GM11168 (cell line): ENCODE measurements around the gene NKX6-2.

ENCODE experiments used
- in situ Hi-C: fragments of 300-500 bp; cut with MboI; formaldehyde crosslinking; loops from one replicate; pipeline ENCODE4 v1.12.0; 2022; ENCODE audit warnings: low sequenced_read_pairs; ENCODE audit not compliant: unreplicated experiment

The NKX6-2 gene

GRCh38 chr10:132813560-132814468, 27.9 kb upstream of the NKX6-2 start:
- in situ Hi-C loops: no loop called here

DNA sequence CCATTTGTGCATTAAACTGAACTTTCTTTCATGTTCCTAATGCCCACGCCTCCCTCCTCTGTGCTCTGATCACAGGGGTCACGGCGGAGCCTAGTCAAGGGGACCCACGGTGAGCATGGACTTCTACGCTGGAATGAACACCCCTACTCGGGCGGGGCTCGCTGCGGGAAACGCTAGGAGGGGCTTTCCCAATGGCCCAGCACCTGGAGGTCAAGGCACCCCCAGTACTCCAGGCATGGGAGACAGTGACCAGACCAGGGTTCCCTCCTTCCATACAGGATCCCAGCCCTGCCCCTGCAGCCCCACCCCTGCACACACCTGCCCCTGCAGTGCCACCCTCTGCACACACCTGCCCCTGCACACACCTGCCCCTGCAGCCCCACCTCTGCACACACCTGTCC, 27.1 kb upstream of the NKX6-2 start:
- in situ Hi-C loops: no loop called here

DNA sequence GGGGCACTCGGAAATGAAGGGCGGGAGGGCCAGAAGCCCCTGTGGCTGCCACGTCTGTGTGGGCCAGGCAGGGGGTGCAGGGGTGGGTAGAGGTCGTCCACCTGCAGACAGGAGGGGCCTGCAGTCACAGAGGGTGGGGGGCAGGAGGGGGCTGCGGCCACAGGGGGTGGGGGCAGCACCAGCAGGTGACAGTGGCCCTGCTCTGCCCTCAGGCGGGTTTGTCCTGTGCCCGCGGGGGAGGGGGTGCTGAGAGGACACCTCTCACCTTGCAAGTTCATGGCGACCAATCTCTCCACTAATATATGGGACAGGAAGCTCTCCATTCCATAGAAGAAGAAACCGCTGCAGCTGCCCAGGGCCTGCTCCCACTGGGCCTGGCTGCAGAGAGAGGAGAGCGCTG, 26.6 kb upstream of the NKX6-2 start:
- in situ Hi-C loops: no loop called here

DNA sequence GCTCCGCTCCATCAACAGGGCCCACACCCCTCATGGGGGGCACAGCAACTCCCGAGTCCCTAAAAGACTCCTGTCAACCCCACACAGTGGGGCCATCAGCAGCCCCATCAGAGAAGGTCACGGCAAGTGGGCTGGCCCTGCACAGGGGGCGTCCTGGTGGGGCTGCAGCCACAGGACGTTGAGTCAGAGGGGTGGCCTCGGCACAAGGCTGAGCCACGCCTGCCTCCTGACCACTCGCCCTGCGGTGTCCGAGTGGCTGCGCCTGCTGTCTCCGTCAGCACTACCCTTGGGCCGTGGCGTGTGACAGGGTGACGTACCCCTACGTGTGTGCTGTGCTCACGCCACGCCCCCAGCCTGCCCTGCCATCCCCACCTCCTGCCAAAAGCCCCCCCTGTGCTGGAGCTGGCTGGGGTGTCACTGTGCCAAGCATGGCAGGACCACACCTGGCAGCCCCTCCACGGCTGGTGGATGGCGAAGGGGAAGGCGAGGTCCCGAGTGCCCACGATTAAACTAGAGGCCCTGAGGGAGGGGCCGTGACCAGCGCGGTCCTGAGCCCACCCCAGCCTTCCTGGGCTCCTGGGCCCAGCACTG, 26.0 kb upstream of the NKX6-2 start:
- in situ Hi-C loops: no loop called here

GRCh38 chr10:132810807-132811700, 25.1 kb upstream of the NKX6-2 start:
- in situ Hi-C loops: no loop called here

DNA sequence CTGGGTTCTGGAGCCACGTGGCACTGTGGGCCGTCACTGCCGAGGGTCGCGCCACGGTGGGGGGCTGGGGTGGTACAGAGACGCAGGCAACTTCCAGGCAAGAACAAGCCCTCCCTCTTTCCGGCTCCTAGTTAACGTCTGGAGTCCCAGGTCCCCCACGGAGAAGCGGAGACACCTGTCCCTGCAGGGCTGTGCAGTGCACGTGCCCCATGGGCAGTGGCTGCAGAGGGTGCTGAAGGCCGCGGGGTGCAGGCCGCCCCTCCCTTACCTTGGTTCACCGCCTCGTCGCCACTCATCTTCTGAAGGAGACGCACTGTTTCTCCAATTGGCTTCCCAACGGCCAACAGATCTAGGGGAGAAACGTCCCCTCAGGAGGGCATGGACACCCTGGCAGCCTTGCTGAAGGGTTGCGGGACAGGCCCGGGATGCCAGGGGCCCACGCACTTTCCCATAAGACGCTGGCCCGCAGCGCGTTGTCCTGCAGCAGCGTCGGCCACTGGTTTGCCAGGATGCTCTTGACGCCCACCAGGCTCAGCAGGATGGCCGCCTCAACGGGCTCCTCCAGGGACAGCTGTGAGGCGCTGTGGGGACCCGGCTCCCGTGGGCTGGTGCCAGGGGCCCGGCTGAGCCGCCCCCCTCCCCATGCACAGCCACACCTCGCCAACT, 24.3 kb upstream of the NKX6-2 start:
- in situ Hi-C loops: no loop called here

DNA sequence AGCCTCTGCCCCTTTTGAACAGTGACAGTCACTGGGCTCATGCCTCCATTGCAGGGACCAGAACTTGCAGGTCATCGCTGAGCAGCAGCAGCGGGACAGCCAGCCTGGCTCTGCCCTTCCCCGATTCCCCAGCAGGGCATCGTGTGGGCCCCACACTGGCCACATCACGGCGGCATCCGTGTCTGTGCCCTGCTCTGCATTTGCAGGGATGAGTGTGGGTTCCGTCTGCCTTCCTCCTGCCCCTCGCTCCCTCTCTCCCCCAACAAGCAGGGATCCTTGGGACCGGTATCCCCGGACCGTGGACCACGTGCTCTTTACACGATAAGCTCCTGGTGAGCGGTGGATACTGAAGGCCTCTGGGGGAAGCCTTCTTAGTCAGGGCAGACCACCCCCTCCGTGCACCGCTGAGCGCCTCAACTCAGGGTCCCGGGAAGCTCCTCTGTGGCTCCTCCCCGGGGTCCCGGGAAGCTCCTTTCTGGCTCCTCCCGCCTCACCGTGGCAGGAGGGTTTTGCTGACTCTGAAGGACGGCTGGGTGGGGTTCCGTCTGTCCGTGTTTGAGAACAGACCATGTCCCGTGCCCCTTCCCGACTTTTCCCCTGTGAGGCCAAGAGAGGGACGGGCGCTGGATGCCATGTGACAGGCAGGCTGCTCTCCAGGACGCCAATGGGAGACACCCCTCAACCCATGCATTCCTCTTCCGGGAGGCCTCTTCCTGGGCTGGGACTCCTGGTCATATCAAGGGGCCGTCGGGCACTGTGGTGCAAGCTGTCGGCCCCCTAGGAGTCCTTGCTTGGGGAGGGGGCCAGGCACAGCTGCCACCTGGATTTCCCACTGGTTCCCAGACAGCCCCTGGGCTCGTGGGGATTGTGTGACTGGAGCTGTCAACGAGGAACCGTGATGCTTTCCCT, 23.5 kb upstream of the NKX6-2 start:
- in situ Hi-C loops: no loop called here

DNA sequence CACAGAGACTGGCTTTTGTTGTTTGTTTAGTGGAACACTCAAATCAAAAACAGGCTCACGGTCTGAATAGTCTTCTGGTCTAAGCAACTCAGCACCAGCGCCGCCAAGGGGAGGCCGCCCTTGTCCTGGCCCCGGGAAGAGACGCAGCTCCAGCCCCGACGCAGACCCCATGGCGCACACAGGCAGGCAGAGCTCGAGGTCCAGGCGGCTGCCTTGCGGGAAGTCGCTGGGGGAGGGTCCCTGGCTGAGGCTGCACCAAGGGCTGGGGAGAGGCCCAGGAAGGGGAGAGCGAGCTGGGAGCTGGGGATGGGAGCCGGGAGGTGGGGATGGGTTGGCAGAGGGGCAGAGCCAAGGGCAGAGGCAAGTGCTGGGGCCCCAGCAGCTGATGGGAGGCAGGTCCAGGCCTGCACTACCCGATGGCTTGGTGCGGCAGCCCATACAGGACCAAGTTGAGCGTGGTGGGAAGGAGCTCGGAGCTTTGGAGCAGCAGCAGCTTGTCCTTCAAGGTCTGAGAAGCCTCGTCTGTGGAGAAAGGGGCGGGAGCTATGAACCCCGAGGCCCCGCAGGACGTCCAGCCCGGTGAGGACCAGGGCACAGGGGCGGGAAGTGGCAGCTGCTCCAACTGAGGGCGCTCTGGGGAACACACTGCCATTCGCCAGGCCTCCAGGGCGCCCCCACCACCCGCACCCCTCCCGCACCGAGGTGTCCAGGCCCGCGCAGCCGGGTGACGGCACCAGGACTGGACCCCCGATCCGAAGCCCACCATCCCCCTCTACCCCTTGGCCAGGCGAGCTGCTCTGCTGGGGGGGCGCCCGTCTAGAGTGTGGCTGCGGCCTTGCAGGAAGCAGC, 22.7 kb upstream of the NKX6-2 start:
- in situ Hi-C loops: no loop called here

DNA sequence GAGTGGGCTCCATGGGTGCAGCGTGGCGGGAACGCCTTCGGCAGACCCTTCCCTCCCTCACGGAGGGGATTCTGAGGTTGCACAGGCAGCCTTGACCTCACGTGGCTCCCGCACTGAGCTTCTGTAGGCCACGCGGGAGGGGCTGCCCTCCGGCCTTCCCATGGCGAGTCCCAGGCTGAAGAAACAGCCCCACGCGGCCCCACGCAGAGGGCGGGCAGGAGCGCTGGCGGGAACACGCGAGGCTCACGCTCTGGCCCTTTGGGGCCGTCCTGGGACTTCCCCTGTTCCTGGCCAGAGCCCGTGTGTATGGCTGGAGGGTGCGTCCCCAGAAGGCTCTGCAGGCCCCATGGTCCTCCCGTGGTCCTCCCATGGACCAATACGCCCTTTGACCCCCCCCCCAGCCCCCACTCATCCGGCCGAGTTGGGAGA, 21.7 kb upstream of the NKX6-2 start:
- in situ Hi-C loops: no loop called here

- in situ Hi-C loops: no loop called here
Observed at GRCh38 chr10:132806561-132807003, 20.6 kb upstream of the NKX6-2 start.

DNA sequence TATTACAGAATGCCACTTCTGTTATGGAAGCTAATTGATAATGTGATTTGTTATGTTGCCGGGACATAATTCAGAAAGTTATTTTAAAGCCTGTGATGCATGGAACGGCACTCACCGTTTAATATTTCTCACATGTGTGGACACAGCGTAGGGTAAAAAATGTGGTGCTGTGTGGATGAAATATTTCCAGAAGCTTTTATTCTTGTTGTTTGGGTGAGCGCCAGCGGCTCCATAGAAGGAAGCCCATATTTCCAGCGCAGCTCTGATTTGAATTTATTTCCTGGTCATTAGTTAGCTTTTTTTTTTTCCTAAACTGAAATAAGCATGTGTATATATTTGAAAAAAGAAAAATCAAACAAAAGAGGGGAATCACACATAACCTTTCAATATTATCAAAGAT, 20.2 kb upstream of the NKX6-2 start:
- in situ Hi-C loops: no loop called here

DNA sequence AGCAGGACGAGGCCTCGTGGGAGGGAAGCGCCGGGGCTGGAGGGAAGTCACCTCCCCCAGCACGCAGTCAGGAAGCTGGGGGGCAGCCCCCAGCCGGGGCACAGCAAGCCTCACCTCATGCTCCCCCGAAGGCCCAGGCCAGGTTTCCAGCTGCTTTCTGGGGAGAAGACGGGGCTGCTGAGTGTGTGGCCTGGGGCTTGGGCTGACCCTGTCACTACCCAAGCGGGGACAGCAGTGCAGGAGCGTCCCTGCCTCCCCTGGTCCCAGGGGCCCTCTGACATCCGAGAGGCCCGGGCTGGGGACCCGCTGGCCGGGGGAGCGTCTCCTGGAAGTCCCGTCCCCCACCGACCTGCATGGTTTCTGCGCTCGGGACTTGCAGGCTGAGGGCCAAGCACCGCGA, 19.7 kb upstream of the NKX6-2 start:
- in situ Hi-C loops: no loop called here

GRCh38 chr10:132804785-132805426, 19.0 kb upstream of the NKX6-2 start:
- in situ Hi-C loops: no loop called here

DNA sequence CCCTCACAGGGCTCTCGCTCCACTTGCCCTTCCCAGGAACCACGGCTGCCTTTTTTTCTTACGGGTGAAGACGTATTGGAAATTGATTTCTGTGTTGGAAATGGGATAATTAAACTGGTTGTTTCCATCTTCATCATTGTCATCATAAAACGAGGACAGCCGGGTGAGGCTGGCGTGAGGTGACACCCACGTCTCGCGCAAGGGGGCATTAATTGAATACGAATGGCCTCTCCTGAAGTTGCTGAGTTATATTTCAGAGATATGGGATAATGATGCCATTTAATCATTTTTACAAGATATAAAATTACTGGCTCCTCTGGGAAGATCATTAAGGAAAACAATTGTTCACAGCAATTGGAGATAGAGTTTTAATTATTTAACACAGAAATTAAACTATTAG, 18.3 kb upstream of the NKX6-2 start:
- in situ Hi-C loops: no loop called here

DNA sequence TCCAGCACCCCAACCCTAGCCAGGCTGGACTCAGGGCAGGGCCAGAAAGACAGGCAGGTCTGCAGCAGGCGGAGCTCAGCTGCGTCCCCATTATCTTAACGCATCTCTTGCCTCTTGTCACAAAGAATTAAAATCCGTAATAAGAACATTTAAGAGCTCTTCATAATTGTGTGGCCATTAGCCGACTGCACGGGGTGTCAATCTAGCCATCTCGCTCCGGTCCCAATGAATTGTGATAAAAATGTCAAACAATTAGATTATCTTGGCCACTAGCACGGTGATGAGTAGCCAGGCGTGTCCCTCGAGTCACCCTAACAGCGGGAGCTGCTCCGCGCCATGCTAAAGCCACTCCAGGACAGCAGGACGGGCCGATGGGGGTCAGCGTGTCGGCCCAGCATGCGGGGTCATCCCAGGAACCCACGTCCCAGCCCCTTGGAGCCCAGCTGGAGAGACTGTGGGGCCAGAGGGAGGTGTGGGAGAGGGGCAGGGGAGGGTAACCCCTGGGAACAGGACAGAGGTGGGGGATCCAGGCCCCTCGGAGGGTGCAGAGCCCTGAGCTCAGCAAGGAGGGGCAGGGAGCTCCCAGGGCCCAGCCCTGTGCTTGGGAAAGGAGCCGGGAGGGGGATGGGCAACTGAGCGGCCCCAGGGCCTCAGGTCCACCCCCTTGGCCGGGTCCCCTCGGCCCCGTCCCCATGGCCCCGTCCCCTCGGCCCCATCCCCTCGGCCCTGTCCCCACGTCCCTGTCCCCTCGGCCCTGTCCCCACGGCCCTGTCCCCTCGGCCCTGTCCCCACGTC, 17.7 kb upstream of the NKX6-2 start:
- in situ Hi-C loops: no loop called here

- in situ Hi-C loops: no loop called here
Observed at GRCh38 chr10:132802694-132803320, 16.9 kb upstream of the NKX6-2 start.

DNA sequence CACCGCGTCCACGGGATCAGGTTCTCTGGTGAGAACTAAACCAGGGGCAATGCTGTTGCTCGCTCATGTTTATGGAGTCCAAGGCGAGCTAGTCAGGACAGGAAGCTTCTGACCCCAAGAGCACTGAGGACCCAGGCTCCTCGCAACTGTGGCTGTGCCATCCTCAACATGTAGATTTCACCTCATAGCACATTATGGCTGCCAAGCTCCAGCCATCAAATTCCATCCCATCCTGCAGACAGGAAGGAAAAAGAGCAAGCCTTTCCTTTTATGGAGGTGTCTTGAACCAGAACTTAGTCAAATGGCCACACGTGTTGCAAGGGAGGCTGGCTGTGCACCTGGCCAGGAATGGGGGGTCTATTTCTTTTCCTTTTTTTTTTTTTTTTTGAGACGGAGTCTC, 16.1 kb upstream of the NKX6-2 start:
- in situ Hi-C loops: no loop called here
